IMR-90 (cell line): ENCODE measurements around the gene POM121L2. TPM values are rescaled to one million over a fixed set of nuclear protein-coding genes. Genes with fewer than 3 reads are reported as not detected.

Experiments
- ATAC-seq: fragments of 200-7000 bp; cut with Tn5 transposase; 2 replicates; pipeline ENCODE4 v1.9.1; 2020; ENCODE audit warnings: low read depth, mild to moderate bottlenecking, moderate library complexity
- BruUV-seq: library from RNA; stranded (reverse); fragments of 400-500 nt; replicated peaks from 2 replicates; lab custom pipeline; 2021; lab: Mats Ljungman, UMichigan
- CTCF ChIA-PET: fragments of 300-600 bp; formaldehyde crosslinking; extraction: SDS; loops from one replicate; lab custom pipeline; 2021; ENCODE audit warnings: antibody characterized with exemption; lab: Yijun Ruan, JAX
- POLR2A ChIA-PET: fragments of 300-600 bp; sonication (Branson Sonifier 250); formaldehyde crosslinking; loops from one replicate; lab custom pipeline; 2022; ENCODE audit warnings: antibody characterized with exemption; ENCODE audit not compliant: unreplicated experiment; lab: Charles Lee
- DNase-seq: peaks from one replicate; pipeline ENCODE4 v3.0.0; 2013
- H2AFZ ChIP-seq: replicated peaks from 2 replicates; pipeline ENCODE3; 2013; ENCODE audit warnings: low read length, mild to moderate bottlenecking; ENCODE audit not compliant: poor library complexity
- H2AK5ac ChIP-seq: 2 replicates; pipeline ENCODE4 v1.6.1; 2013; ENCODE audit warnings: low read depth, low read length, inconsistent platforms
- H2AK9ac ChIP-seq: replicated peaks from 2 replicates; pipeline ENCODE3; 2013; ENCODE audit warnings: mild to moderate bottlenecking, low read depth, low read length, moderate library complexity; ENCODE audit not compliant: poor library complexity
- H2BK120ac ChIP-seq: 2 replicates; pipeline ENCODE4 v1.6.1; 2013; ENCODE audit warnings: low read depth, low read length, inconsistent platforms
- H2BK15ac ChIP-seq: 3 replicates; pipeline ENCODE4 v1.6.1; 2013; ENCODE audit warnings: low read depth, low read length, inconsistent platforms
- H2BK20ac ChIP-seq: 2 replicates; pipeline ENCODE4 v1.6.1; 2013; ENCODE audit warnings: low read depth, mild to moderate bottlenecking, inconsistent platforms, low read length, moderate library complexity
- H2BK5ac ChIP-seq: 2 replicates; pipeline ENCODE4 v1.6.1; 2013; ENCODE audit warnings: mild to moderate bottlenecking, low read depth, low read length, inconsistent platforms; ENCODE audit not compliant: poor library complexity, severe bottlenecking
- H3K14ac ChIP-seq: replicated peaks from 2 replicates; pipeline ENCODE4 v1.6.1; 2013; ENCODE audit warnings: low read depth, low read length, inconsistent platforms
- H3K18ac ChIP-seq: 2 replicates; pipeline ENCODE4 v1.6.1; 2013; ENCODE audit warnings: low read depth, low read length, control low read depth
- H3K23ac ChIP-seq: 2 replicates; pipeline ENCODE4 v1.6.1; 2013; ENCODE audit warnings: low read depth, low read length, inconsistent platforms
- H3K27ac ChIP-seq: 2 replicates; pipeline ENCODE4 v1.5.1; 2013; ENCODE audit warnings: mild to moderate bottlenecking, control low read depth, low read length; ENCODE audit not compliant: insufficient read depth
- H3K27me3 ChIP-seq: 2 replicates; pipeline ENCODE4 v1.6.1; 2013; ENCODE audit warnings: low read length; ENCODE audit not compliant: control insufficient read depth, insufficient read depth
- H3K36me3 ChIP-seq: 2 replicates; pipeline ENCODE4 v1.6.1; 2013; ENCODE audit warnings: low read length, mixed read lengths; ENCODE audit not compliant: control insufficient read depth, insufficient read depth
- H3K4ac ChIP-seq: 2 replicates; pipeline ENCODE4 v1.6.1; 2013; ENCODE audit warnings: low read depth, low read length, inconsistent platforms
- H3K4me1 ChIP-seq: 2 replicates; pipeline ENCODE4 v1.6.1; 2013; ENCODE audit warnings: low read length, mixed read lengths; ENCODE audit not compliant: control insufficient read depth, insufficient read depth
- H3K4me2 ChIP-seq: 2 replicates; pipeline ENCODE4 v1.6.1; 2013; ENCODE audit warnings: low read depth, mild to moderate bottlenecking, control low read depth, low read length, moderate library complexity
- H3K4me3 ChIP-seq: 2 replicates; pipeline ENCODE4 v1.5.1; 2013; ENCODE audit warnings: low read depth, mild to moderate bottlenecking, control low read depth, low read length, moderate library complexity; ENCODE audit not compliant: insufficient read depth
- H3K56ac ChIP-seq: 2 replicates; pipeline ENCODE4 v1.6.1; 2013; ENCODE audit warnings: low read length, inconsistent platforms; ENCODE audit not compliant: insufficient read depth; ENCODE audit errors: extremely low read depth
- H3K79me1 ChIP-seq, 2 experiments: 2 replicates each; pipeline ENCODE4 v1.6.1; 2013; ENCODE audit warnings: low read length in 2 of 2, inconsistent platforms in 1 of 2, low read depth in 1 of 2
- H3K9ac ChIP-seq: 2 replicates; pipeline ENCODE4 v1.6.1; 2013; ENCODE audit warnings: low read depth, low read length, control low read depth
- H3K9me1 ChIP-seq: 2 replicates; pipeline ENCODE4 v1.6.1; 2013; ENCODE audit warnings: low read length, inconsistent platforms; ENCODE audit not compliant: insufficient read depth
- H3K9me3 ChIP-seq: 2 replicates; pipeline ENCODE4 v1.6.1; 2013; ENCODE audit warnings: low read length; ENCODE audit not compliant: control insufficient read depth, insufficient read depth
- H4K20me1 ChIP-seq: 2 replicates; pipeline ENCODE4 v1.6.1; 2013; ENCODE audit warnings: low read length, inconsistent platforms; ENCODE audit not compliant: insufficient read depth
- H4K5ac ChIP-seq: 2 replicates; pipeline ENCODE4 v1.6.1; 2013; ENCODE audit warnings: mild to moderate bottlenecking, low read depth, low read length, control low read depth
- H4K8ac ChIP-seq, 2 experiments: 2 replicates each; pipeline ENCODE4 v1.6.1; 2013; ENCODE audit warnings: low read depth in 2 of 2, low read length in 2 of 2, control low read depth in 1 of 2, inconsistent platforms in 1 of 2
- H4K91ac ChIP-seq: 2 replicates; pipeline ENCODE4 v1.6.1; 2013; ENCODE audit warnings: low read depth, low read length, inconsistent platforms; ENCODE audit not compliant: insufficient read depth
- BHLHE40 ChIP-seq: fragments of 150-350 bp; IDR thresholded peaks from 2 replicates; pipeline ENCODE4 v1.6.1; 2016; ENCODE audit warnings: mild to moderate bottlenecking, low read depth, low read length
- CEBPB ChIP-seq: IDR thresholded peaks from 2 replicates; pipeline ENCODE4 v1.6.1; 2012; ENCODE audit warnings: low read depth, low read length, improper control_type of control experiment
- CHD1 ChIP-seq: IDR thresholded peaks from 2 replicates; pipeline ENCODE4 v1.6.1; 2012; ENCODE audit warnings: low read depth, low read length, improper control_type of control experiment
- CTCF ChIP-seq: conservative IDR thresholded peaks from 2 replicates; pipeline ENCODE4 v1.5.1; 2012; ENCODE audit warnings: mild to moderate bottlenecking, low read depth, low read length, improper control_type of control experiment
- ELK1 ChIP-seq: fragments of 150-350 bp; IDR thresholded peaks from 2 replicates; pipeline ENCODE4 v1.6.1; 2016; ENCODE audit warnings: low read depth, mild to moderate bottlenecking, low read length, moderate library complexity, borderline replicate concordance
- FOS ChIP-seq: fragments of 150-350 bp; IDR thresholded peaks from 2 replicates; pipeline ENCODE4 v1.6.1; 2016; ENCODE audit warnings: low read depth, low read length
- MAFK ChIP-seq: IDR thresholded peaks from 2 replicates; pipeline ENCODE4 v1.6.1; 2012; ENCODE audit warnings: low read depth, low read length, improper control_type of control experiment
- MAZ ChIP-seq: IDR thresholded peaks from 2 replicates; pipeline ENCODE4 v1.6.1; 2012; ENCODE audit warnings: low read depth, mild to moderate bottlenecking, low read length, improper control_type of control experiment, moderate library complexity, borderline replicate concordance
- MXI1 ChIP-seq: IDR thresholded peaks from 2 replicates; pipeline ENCODE4 v1.6.1; 2012; ENCODE audit warnings: low read depth, mild to moderate bottlenecking, low read length, moderate library complexity, borderline replicate concordance
- POLR2A ChIP-seq: IDR thresholded peaks from 2 replicates; pipeline ENCODE4 v1.6.1; 2012; ENCODE audit warnings: mild to moderate bottlenecking, low read depth, low read length
- RAD21 ChIP-seq: IDR thresholded peaks from 2 replicates; pipeline ENCODE4 v1.6.1; 2012; ENCODE audit warnings: low read length, improper control_type of control experiment
- RCOR1 ChIP-seq: IDR thresholded peaks from 2 replicates; pipeline ENCODE4 v1.6.1; 2012; ENCODE audit warnings: mild to moderate bottlenecking, low read length, improper control_type of control experiment; ENCODE audit not compliant: insufficient replicate concordance
- RFX5 ChIP-seq: IDR thresholded peaks from 2 replicates; pipeline ENCODE4 v1.8.0; 2012; ENCODE audit warnings: low read depth, mild to moderate bottlenecking, low read length, moderate library complexity
- SMC3 ChIP-seq: fragments of 150-350 bp; IDR thresholded peaks from 2 replicates; pipeline ENCODE4 v1.6.1; 2016; ENCODE audit warnings: low read depth, mild to moderate bottlenecking, antibody characterized with exemption, low read length, moderate library complexity
- WGBS, 2 experiments: methylation state at CpG; one replicate each; pipeline versions ENCODE4 v1.1.5 to v1.1.7; 2013; ENCODE audit warnings: missing lambda C conversion rate in 2 of 2; ENCODE audit not compliant: insufficient read length in 1 of 2; ENCODE audit errors: extremely low coverage in 2 of 2; 5-methylcytosine and 5-hydroxymethylcytosine counted together
- dilution Hi-C: fragments of 300-500 bp; cut with HindIII; formaldehyde crosslinking; loops from one replicate; pipeline ENCODE4 v1.14.3; 2018; ENCODE audit warnings: low sequenced_read_pairs; ENCODE audit not compliant: unreplicated experiment
- in situ Hi-C: fragments of 300-500 bp; cut with MboI; formaldehyde crosslinking; loops from 3 replicates; pipeline ENCODE4 v1.14.3; 2019; ENCODE audit warnings: low sequenced_read_pairs, inconsistent platforms, mixed read lengths
- intact Hi-C: fragments of 100-400 bp; cut with micrococcal nuclease; formaldehyde crosslinking; loops from 2 replicates; pipeline ENCODE4 v1.10.0; 2022
- polyA plus RNA-seq, 3 experiments: library from polyadenylated mRNA; depleted of rRNA; stranded (reverse); fragments of >200 nt; gene quantifications; 2 replicates each; pipeline ENCODE4 v1.2.3, GENCODE V29; 2012; ENCODE audit warnings: low replicate concordance in 1 of 3
- total RNA-seq: library from RNA; depleted of rRNA; stranded (reverse); fragments of >200 nt; gene quantifications from 2 replicates; pipeline ENCODE4 v1.2.3, GENCODE V29; 2012
- TF ChIP-seq, protein P1 (sequence below): fragments of 150-350 bp; IDR thresholded peaks from 2 replicates; pipeline ENCODE4 v1.6.1; 2017; ENCODE audit warnings: mild to moderate bottlenecking, antibody characterized with exemption, low read length, low read depth

Gene POM121L2
- total and polyA plus RNA-seq, 2 of the 4 experiments (the other 2 are of a cell fraction) = not detected

GRCh38 chr6:27283279-27283678 lies 28.8 kb downstream of the POM121L2 start:
- ChIA-PET POLR2A (no interaction called here), CTCF (interaction anchor here (0.6 kb wide), 1 partner anchor 95 kb away, joined by 3 read pairs; no protein-coding TSS in a partner anchor)
- Histone ChIP-seq H4K91ac (no peak overlapping the region), H2AFZ (peak overlapping the region; percentile 14), H3K9ac (no peak overlapping the region), H2BK15ac (no peak overlapping the region), H3K4ac (no peak overlapping the region), H3K4me1 (no peaks in the 10 kb centered on the region), H3K4me3 (no peak overlapping the region; the same call in 1 of the 2 replicates), H2BK5ac (no peak overlapping the region), H3K79me1 (no peaks in the 10 kb centered on the region), H2BK20ac (no peak overlapping the region), H4K5ac (no peak overlapping the region), H3K23ac (no peak overlapping the region), H3K56ac (no peak overlapping the region), H4K8ac (no peak overlapping the region), H3K36me3 (no peaks in the 10 kb centered on the region), H3K4me2 (no peak overlapping the region), H3K27me3 (peaks cover 42% of the 10 kb centered on the region), H3K9me3 (peaks cover 4% of the 10 kb centered on the region), H3K27ac (no peak overlapping the region), H3K18ac (no peak overlapping the region), H2AK5ac (no peak overlapping the region), H3K14ac (no peak overlapping the region), H2AK9ac (no peak overlapping the region), H4K20me1 (0 out of 2 replicates have a peak, but pooled peaks cover 3% of the 10 kb centered on the region), H3K9me1 (no peaks in the 10 kb centered on the region; the same call in 1 of the 2 replicates), H2BK120ac (no peak overlapping the region)
- no peak for TF ChIP-seq RFX5
- no peak for TF ChIP-seq MAFK
- TF ChIP-seq, protein P1, sequence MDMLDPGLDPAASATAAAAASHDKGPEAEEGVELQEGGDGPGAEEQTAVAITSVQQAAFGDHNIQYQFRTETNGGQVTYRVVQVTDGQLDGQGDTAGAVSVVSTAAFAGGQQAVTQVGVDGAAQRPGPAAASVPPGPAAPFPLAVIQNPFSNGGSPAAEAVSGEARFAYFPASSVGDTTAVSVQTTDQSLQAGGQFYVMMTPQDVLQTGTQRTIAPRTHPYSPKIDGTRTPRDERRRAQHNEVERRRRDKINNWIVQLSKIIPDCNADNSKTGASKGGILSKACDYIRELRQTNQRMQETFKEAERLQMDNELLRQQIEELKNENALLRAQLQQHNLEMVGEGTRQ = no peak
- no peak for TF ChIP-seq SMC3
- no peak for TF ChIP-seq RCOR1
- no peak for TF ChIP-seq CEBPB
- TF ChIP-seq POLR2A = no peak
- no peak for TF ChIP-seq MXI1
- no peak for TF ChIP-seq BHLHE40
- TF ChIP-seq FOS = no peak
- TF ChIP-seq CTCF = no peak
- no peak for TF ChIP-seq ELK1
- no peak for TF ChIP-seq CHD1
- TF ChIP-seq MAZ = no peak
- no peak for TF ChIP-seq RAD21
- dilution Hi-C loops (no loop called here), intact Hi-C loops (loop anchor here (5.0 kb wide), 2 partner anchors 189 to 469 kb away; partner anchors contain the start of gene ZNF184), in situ Hi-C loops (no loop called here)
- no peak for ATAC-seq
- no peak for DNase-seq
- WGBS, 2 experiments = 27% methylated on average over 2 of the region's 16 CpGs; no CpG with 5 or more reads in 1 of the 2 experiments
- no TSS peak for BruUV-seq
